GM10266 (cell line): ENCODE results near the gene NLRP9.

Experiments used
- DNase-seq: peaks from one replicate; pipeline ENCODE4 v3.0.0; 2012; ENCODE audit errors: extremely low spot score
- TF ChIP-seq, protein P1 (sequence below): IDR thresholded peaks from 2 replicates; pipeline ENCODE4 v1.5.1; 2012; ENCODE audit warnings: mild to moderate bottlenecking, low read depth; ENCODE audit not compliant: control insufficient read depth, insufficient read depth; ENCODE audit errors: missing control alignments

Gene NLRP9

DNA sequence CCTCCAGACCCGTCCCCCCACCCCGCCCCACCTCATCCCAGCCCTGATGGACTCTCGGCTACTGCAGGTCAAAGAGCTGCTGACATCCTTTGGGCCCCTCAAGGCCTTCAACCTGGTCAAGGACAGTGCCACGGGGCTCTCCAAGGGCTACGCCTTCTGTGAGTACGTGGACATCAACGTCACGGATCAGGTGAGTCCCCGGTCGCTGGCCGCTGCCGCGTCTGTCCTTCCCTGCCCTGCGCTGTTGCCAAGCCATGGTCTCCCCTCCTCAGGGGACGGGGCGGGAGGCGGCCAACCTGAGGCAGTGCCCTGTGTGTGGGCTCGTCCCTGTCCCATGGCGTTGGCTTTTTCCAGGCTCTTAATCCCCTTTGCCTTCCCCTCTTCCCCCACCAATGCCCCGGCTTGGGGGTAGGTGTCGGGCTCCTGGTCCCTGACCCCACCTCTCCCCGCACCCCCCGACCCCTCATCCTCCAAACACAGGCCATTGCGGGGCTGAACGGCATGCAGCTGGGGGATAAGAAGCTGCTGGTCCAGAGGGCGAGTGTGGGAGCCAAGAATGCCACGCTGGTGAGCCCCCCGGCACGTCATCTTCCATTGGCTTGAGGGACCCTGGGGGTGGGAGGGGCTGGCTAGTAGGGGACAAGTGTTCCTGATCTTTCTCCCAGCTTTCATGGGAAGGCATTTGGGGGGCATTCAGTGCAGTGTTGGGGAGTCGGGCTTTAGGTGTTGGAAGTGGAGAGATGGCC is 69.4 kb downstream of the NLRP9 start:
- no peak for DNase-seq
- TF ChIP-seq, protein P1, sequence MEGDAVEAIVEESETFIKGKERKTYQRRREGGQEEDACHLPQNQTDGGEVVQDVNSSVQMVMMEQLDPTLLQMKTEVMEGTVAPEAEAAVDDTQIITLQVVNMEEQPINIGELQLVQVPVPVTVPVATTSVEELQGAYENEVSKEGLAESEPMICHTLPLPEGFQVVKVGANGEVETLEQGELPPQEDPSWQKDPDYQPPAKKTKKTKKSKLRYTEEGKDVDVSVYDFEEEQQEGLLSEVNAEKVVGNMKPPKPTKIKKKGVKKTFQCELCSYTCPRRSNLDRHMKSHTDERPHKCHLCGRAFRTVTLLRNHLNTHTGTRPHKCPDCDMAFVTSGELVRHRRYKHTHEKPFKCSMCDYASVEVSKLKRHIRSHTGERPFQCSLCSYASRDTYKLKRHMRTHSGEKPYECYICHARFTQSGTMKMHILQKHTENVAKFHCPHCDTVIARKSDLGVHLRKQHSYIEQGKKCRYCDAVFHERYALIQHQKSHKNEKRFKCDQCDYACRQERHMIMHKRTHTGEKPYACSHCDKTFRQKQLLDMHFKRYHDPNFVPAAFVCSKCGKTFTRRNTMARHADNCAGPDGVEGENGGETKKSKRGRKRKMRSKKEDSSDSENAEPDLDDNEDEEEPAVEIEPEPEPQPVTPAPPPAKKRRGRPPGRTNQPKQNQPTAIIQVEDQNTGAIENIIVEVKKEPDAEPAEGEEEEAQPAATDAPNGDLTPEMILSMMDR = no peak

DNA sequence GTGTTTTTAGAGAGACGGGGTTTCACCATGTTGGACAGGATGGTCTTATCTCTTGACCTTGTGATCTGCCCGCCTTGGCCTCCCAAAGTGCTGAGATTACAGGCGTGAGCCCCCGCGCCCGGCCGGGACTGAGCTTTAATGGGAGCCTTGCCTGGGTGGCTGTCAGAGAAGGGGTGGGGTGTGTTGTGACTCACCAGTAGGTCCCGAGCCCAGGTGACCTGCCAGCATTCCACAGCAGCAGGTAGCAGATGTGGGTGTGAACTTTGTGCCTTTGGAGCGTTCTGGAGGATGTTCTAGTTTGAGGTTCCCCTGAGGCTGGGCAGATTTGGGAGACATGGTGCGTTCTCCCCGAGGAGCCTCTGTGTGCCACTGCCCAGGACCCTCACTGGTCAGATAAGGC is 70.2 kb downstream of the NLRP9 start:
- TF ChIP-seq, protein P1 = no peak
- no peak for DNase-seq

DNA sequence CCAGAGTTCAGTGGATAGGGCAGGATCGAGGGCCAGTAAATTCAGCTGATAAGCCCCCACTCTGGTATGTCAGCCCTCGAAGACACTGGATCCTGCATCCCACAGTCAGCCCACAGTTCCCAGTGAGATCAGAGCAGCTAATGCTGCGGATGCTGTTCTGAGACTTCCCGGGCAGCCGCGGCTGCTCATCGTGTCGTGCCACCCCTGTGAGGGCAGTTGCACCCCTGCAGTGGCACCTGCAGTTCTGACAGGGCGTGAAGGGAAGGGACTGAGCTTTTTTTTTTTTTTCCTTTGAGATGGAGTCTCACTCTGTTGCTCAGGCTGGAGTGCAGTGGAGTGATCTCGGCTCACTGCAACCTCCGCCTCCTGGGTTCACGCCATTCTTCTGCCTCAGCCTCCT is 70.7 kb downstream of the NLRP9 start:
- TF ChIP-seq, protein P1 = no peak
- DNase-seq = no peak

DNA sequence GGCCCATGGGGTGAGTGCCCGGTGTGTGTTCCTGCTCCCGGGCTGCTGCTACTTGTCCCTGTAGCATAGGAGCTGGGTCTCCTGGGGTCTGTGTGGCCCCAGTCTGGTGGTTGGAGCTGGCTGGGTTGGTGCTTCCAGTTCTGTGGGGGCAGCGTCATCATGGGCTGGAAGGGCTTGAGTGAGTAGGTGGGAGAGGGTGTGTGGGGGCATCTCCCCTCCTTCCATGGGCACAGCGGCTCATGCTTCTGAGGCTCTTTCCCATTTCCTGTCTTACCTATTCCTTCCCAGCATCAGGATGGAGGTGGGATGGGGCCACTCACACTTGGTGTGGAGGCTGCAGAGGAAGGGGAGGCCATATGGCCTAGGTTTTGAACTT is 71.2 kb downstream of the NLRP9 start:
- TF ChIP-seq, protein P1 = no peak
- DNase-seq = no peak

DNA sequence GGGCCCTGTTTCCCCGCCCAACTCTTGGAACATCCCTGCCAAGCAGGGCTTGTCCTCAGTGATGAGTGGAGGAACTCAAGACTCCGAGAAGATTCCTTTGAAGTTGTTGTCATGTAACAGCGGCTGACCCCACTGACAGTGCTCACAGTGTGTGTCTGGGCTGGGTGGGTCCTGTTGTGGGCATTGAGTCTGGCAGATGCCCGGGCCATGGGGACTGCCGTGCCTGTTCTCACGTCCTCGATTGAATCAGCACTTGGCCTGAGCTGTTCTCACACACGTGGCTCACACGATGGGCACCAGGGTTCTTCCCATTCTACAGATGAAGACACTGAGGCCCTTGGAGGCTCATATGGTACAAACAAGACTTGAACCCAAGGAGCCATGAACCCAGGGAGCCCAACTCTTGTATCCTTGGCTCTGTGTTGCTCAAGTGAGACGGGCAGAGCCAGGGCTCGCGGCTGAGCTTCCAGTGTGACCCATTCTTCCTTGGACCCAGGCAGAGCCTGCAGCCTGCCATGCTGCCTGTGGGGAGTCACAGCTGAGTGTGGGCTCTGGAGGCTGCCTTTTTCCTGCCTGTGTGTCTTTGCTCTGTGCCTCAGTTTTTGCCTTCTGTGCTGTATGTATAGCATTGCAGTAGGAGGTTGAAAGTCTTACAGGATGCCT is 71.7 kb downstream of the NLRP9 start:
- TF ChIP-seq, protein P1 = no peak
- no peak for DNase-seq

DNA sequence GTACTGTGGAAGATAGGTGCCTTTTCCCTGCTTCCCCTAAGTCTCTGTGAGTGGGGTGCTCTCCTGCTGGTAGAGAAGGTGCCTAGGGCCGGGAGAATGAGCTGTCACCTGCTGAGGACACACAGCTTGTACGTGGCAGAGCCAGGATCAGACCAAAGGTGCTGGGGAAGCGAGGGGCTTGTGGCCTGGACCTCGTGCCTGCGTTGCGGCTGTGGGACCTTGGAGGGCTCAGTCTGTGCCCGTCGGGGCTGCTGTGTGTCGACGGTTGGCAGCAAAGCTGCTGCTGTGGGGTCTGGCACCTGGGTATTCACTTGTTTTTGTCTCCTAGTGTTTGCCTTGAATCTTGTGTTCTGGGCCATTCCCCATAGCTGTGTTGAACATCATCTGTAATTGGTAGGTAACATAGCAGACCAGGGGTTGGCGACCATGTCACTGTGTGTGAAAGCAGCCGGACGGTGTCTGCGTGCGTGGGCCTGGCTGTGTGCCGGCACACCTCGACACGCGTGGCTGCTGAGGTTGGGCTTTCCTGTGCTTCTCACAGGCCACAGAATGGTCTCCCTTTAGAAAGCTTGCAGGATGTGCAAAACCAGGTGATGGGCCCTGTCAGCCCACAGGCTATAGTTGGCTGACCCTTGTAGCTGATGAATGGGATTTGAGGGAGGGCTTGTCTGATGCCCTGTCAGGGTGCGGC is 74.2 kb downstream of the NLRP9 start:
- TF ChIP-seq, protein P1 = no peak
- DNase-seq = no peak

DNA sequence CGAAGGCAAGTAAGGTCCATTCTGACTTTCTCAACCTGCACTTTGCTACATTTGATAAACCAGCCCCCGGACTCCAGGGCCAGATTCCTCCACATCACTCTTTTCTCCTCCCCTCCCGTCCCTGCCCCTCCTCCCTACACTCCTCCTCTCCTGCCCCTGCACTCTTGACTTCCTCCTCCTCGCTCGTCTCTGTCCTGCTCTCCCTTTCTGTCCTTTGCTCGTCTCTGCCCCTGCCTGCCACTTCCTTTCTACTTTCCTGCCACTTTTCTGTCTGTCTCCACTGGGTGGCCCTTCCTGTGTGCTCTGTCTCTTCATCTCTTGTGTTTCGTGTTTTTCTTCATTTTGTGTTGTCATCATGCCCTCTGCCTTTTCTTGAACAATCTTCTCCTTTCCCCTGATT is 76.4 kb downstream of the NLRP9 start:
- TF ChIP-seq, protein P1 = no peak
- no peak for DNase-seq
